ENCODE results near the gene FCSK.

FCSK gene

DNA sequence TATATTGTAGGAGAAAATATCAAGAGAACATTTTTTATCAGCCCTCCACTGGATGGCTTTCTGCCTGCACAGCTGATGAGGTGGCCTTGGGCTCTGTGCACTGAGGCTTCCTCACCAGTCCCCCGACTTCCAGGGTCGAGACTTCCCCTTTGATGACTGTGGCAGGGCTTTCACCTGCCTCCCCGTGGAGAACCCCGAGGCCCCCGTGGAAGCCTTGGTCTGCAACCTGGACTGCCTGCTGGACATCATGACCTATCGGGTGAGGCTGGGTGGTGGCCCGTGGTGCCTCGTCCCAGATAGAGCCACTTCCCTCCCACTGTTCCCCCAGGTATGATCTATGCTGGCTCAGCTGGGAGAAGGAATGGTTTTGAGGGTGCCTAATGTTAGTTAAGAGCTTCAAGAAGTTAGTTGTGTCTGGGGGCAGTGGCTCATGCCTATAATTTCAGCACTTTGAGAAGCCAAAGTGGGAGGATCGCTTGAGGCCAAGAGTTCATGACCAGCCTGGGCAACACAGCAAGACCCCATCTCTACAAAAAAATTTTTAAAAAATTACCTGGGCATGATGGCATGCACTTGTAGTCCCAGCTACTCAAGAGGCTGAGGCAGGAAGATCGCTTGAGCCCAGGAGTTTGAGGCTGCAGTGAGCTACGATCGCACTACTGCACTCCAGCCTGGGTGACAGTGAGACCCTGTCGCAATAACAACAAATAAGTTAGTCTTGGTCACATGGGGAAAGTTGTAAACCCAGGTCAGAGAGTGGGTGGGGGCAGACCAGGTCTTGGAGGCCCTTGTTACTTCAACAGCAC, 11.8 kb downstream of the FCSK start:
- no peaks in the 10 kb centered on the region for H3K27me3 ChIP-seq (ENCODE audit: insufficient read depth, poor library complexity, severe bottlenecking)
- H3K27ac ChIP-seq (replicated peaks): no peak overlapping the region
- TF ChIP-seq, protein P1, sequence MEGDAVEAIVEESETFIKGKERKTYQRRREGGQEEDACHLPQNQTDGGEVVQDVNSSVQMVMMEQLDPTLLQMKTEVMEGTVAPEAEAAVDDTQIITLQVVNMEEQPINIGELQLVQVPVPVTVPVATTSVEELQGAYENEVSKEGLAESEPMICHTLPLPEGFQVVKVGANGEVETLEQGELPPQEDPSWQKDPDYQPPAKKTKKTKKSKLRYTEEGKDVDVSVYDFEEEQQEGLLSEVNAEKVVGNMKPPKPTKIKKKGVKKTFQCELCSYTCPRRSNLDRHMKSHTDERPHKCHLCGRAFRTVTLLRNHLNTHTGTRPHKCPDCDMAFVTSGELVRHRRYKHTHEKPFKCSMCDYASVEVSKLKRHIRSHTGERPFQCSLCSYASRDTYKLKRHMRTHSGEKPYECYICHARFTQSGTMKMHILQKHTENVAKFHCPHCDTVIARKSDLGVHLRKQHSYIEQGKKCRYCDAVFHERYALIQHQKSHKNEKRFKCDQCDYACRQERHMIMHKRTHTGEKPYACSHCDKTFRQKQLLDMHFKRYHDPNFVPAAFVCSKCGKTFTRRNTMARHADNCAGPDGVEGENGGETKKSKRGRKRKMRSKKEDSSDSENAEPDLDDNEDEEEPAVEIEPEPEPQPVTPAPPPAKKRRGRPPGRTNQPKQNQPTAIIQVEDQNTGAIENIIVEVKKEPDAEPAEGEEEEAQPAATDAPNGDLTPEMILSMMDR (IDR thresholded peaks at IDR 0.05; ENCODE audit: insufficient read depth, low read length): no peak
- TF ChIP-seq POLR2AphosphoS5 (IDR thresholded peaks at IDR 0.05; ENCODE audit: low read depth) (no peak), GABPA (IDR thresholded peaks at IDR 0.05; ENCODE audit: low read depth) (no peak)
- TF ChIP-seq, protein P2, sequence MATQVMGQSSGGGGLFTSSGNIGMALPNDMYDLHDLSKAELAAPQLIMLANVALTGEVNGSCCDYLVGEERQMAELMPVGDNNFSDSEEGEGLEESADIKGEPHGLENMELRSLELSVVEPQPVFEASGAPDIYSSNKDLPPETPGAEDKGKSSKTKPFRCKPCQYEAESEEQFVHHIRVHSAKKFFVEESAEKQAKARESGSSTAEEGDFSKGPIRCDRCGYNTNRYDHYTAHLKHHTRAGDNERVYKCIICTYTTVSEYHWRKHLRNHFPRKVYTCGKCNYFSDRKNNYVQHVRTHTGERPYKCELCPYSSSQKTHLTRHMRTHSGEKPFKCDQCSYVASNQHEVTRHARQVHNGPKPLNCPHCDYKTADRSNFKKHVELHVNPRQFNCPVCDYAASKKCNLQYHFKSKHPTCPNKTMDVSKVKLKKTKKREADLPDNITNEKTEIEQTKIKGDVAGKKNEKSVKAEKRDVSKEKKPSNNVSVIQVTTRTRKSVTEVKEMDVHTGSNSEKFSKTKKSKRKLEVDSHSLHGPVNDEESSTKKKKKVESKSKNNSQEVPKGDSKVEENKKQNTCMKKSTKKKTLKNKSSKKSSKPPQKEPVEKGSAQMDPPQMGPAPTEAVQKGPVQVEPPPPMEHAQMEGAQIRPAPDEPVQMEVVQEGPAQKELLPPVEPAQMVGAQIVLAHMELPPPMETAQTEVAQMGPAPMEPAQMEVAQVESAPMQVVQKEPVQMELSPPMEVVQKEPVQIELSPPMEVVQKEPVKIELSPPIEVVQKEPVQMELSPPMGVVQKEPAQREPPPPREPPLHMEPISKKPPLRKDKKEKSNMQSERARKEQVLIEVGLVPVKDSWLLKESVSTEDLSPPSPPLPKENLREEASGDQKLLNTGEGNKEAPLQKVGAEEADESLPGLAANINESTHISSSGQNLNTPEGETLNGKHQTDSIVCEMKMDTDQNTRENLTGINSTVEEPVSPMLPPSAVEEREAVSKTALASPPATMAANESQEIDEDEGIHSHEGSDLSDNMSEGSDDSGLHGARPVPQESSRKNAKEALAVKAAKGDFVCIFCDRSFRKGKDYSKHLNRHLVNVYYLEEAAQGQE (IDR thresholded peaks at IDR 0.05; ENCODE audit: insufficient replicate concordance, low read depth): no peak
- DNase-seq (ENCODE audit: low read depth in 1 of 2, low spot score in 1 of 2): no peak
- no peak overlapping the region for H3K4me3 ChIP-seq (replicated peaks; ENCODE audit: insufficient read depth, low read length)

DNA sequence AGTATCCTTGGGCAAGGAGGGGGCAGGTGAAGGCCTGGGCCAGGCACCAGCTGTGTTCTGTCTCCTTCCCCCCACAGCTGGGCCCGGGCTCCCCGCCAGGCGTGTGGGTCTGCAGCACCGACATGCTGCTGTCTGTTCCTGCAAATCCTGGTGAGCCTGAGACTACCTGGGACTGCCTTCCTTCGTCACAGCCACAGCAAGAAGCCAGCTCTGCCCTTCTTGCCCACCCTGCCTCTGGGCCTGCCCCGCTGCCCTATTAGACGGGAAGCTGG, 12.3 kb downstream of the FCSK start:
- no peaks in the 10 kb centered on the region for H3K27me3 ChIP-seq (ENCODE audit: insufficient read depth, poor library complexity, severe bottlenecking)
- H3K4me3 ChIP-seq (replicated peaks; ENCODE audit: insufficient read depth, low read length): no peak overlapping the region
- no peak for TF ChIP-seq SPI1 (IDR thresholded peaks at IDR 0.05; ENCODE audit: borderline replicate concordance, low read depth)
- TF ChIP-seq, protein P2 (IDR thresholded peaks at IDR 0.05; ENCODE audit: insufficient replicate concordance, low read depth): no peak
- TF ChIP-seq, protein P1 (IDR thresholded peaks at IDR 0.05; ENCODE audit: insufficient read depth, low read length): no peak
- no peak for TF ChIP-seq POLR2AphosphoS5 (IDR thresholded peaks at IDR 0.05; ENCODE audit: low read depth)
- no peak for TF ChIP-seq GABPA (IDR thresholded peaks at IDR 0.05; ENCODE audit: low read depth)
- no peak overlapping the region for H3K27ac ChIP-seq (replicated peaks)
- DNase-seq (ENCODE audit: low read depth in 1 of 2, low spot score in 1 of 2): no peak

DNA sequence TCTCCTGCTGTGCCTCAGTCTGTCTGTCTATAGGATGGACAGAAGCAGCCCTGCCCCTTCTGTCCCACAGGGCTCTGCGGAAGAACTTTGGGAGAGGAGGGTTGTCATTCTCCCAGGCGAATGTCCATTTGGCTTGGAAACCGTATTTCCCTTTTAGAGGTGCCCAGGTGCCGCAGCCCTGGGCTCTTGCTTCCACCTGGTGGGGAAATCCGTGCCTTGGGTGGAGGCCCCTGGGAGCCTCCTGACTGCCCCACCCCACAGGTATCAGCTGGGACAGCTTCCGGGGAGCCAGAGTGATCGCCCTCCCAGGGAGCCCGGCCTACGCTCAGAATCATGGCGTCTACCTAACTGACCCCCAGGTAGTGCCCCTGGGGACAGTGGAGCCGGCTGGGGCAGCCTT, 12.7 kb downstream of the FCSK start:
- no peak overlapping the region for H3K4me3 ChIP-seq (replicated peaks; ENCODE audit: insufficient read depth, low read length)
- DNase-seq (ENCODE audit: low read depth in 1 of 2, low spot score in 1 of 2): no peak
- H3K27ac ChIP-seq (replicated peaks): no peak overlapping the region
- H3K27me3 ChIP-seq (ENCODE audit: insufficient read depth, poor library complexity, severe bottlenecking): no peaks in the 10 kb centered on the region
- TF ChIP-seq SPI1 (IDR thresholded peaks at IDR 0.05; ENCODE audit: borderline replicate concordance, low read depth) (no peak), POLR2AphosphoS5 (IDR thresholded peaks at IDR 0.05; ENCODE audit: low read depth) (no peak), GABPA (IDR thresholded peaks at IDR 0.05; ENCODE audit: low read depth) (no peak)
- TF ChIP-seq, protein P1 (IDR thresholded peaks at IDR 0.05; ENCODE audit: insufficient read depth, low read length): no peak
- TF ChIP-seq, protein P2 (IDR thresholded peaks at IDR 0.05; ENCODE audit: insufficient replicate concordance, low read depth): no peak
